ENCODE measurements around the gene SLC35E3. TPM values are rescaled to one million over a fixed set of nuclear protein-coding genes. Genes with fewer than 3 reads are reported as not detected.

Gene SLC35E3
- total RNA-seq, 1 donor from 2014 or later: 12.2 TPM

DNA sequence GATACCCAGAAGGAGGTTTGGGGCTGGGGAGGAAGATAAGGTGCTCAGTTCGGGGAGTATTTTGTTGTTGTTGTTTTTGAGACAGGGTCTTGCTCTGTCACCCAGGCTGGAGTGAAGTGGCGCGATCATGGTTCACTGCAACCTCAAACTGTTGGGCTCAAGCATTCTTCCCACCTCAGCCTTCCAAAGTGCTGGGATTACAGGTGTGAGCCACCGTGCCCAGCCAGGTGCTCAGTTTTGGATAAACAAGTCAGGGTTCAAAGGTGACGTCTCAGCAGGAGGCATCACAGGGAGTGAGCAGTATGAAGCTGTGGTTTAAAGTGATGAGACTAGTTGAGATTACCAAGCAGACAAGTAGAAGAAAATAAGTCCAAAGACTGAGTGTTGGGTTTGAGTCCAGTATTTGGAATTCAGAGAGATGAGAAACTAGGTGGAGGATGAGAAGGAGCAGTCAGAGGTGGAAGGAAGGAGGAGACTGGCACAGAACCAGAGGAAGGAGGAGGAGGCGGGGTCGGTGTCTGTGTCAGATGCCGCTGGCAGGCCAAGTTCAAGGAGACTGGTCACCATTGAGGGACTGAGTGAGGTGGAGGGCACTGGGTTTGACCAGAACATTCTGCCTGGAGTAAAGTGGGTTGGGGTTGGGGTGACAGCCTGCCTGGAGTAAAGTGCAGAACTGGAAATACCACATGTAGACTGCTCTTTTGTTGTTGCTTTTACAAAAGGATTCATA is 16.1 kb downstream of the SLC35E3 start:
- no peaks in the 10 kb centered on the region for H3K4me1 ChIP-seq
- no peaks in the 10 kb centered on the region for H3K27me3 ChIP-seq
- peak; percentile 37 for ATAC-seq
- no peaks in the 10 kb centered on the region for H3K9me3 ChIP-seq
- H3K36me3 ChIP-seq: peaks cover 55% of the 10 kb centered on the region
- H3K27ac ChIP-seq: no peak overlapping the region
- TF ChIP-seq, protein P1, sequence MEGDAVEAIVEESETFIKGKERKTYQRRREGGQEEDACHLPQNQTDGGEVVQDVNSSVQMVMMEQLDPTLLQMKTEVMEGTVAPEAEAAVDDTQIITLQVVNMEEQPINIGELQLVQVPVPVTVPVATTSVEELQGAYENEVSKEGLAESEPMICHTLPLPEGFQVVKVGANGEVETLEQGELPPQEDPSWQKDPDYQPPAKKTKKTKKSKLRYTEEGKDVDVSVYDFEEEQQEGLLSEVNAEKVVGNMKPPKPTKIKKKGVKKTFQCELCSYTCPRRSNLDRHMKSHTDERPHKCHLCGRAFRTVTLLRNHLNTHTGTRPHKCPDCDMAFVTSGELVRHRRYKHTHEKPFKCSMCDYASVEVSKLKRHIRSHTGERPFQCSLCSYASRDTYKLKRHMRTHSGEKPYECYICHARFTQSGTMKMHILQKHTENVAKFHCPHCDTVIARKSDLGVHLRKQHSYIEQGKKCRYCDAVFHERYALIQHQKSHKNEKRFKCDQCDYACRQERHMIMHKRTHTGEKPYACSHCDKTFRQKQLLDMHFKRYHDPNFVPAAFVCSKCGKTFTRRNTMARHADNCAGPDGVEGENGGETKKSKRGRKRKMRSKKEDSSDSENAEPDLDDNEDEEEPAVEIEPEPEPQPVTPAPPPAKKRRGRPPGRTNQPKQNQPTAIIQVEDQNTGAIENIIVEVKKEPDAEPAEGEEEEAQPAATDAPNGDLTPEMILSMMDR (IDR thresholded peaks at IDR 0.05): no peak
- intact Hi-C loops (cut with DNase I): no loop called here
- no peak for DNase-seq
- H3K4me3 ChIP-seq: no peak overlapping the region

DNA sequence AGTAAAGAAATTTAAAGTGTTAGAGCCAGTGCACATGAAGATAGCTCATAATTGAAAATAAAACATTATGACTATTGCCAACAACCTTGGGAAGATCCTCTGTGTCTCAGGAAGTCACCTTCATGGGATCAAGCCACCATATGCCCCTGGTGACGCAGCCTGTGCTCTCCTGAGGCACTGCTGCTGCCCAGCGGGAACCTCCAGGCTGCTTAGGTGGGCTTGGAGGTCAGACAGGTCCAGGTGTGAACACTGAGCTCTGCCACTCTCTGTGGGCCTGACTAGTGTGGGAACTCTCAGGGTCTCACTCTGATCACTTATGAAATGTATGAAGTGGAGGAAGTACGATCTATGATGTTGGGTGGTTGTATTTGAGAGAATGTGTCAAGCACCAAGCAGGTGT is 16.7 kb downstream of the SLC35E3 start:
- peaks cover 50% of the 10 kb centered on the region for H3K36me3 ChIP-seq
- H3K4me1 ChIP-seq: no peaks in the 10 kb centered on the region
- ATAC-seq: no peak

DNA sequence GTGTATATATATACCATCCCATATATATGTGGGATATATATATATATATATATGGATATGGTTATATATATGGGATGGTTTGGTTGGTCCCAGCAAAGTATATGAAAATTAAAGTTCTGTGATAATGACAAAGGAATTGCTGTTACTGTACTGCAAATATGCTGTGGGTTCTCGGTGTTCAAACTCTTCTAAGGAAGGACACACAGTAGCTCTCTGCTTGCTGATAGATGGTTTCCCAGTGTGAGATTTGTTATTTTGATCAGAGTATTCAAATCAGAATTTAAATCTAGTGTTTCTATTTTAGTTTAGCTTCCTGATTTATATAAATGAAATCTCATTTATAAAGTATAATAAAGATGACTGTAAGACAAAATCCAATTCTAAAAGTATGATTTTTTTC is 19.7 kb downstream of the SLC35E3 start:
- TF ChIP-seq, protein P1 (IDR thresholded peaks at IDR 0.05): no peak
- H3K4me3 ChIP-seq: no peak overlapping the region
- no peaks in the 10 kb centered on the region for H3K4me1 ChIP-seq
- H3K9me3 ChIP-seq: no peaks in the 10 kb centered on the region
- DNase-seq (no peak), ATAC-seq (no peak)
- H3K27me3 ChIP-seq: no peaks in the 10 kb centered on the region
- H3K36me3 ChIP-seq: peaks cover 36% of the 10 kb centered on the region
- intact Hi-C loops (cut with DNase I): no loop called here
- H3K27ac ChIP-seq: no peak overlapping the region

More for the DNA sequence above, 16.7 kb downstream of the SLC35E3 start:
- TF ChIP-seq, protein P1 (IDR thresholded peaks at IDR 0.05): no peak
- Histone ChIP-seq H3K27me3 (no peaks in the 10 kb centered on the region), H3K4me3 (no peak overlapping the region), H3K27ac (no peak overlapping the region), H3K9me3 (no peaks in the 10 kb centered on the region)
- intact Hi-C loops (cut with DNase I): no loop called here
- DNase-seq: no peak

GRCh38 chr12:68766646-68767045 is 20.7 kb downstream of the SLC35E3 start:
- Histone ChIP-seq H3K27me3 (no peaks in the 10 kb centered on the region), H3K27ac (no peak overlapping the region), H3K9me3 (no peaks in the 10 kb centered on the region), H3K4me1 (no peaks in the 10 kb centered on the region), H3K4me3 (no peak overlapping the region), H3K36me3 (peaks cover 36% of the 10 kb centered on the region)
- DNase-seq (no peak), ATAC-seq (no peak)
- TF ChIP-seq, protein P1 (IDR thresholded peaks at IDR 0.05): no peak
- intact Hi-C loops (cut with DNase I): no loop called here

- Histone ChIP-seq H3K9me3 (no peaks in the 10 kb centered on the region), H3K36me3 (peaks cover 36% of the 10 kb centered on the region), H3K27ac (no peak overlapping the region), H3K27me3 (no peaks in the 10 kb centered on the region), H3K4me1 (no peaks in the 10 kb centered on the region), H3K4me3 (no peak overlapping the region)
- no peak for ATAC-seq
- DNase-seq: no peak
- intact Hi-C loops (cut with DNase I): no loop called here
- TF ChIP-seq, protein P1 (IDR thresholded peaks at IDR 0.05): no peak
Observed at GRCh38 chr12:68767191-68767590, 21.2 kb downstream of the SLC35E3 start.
